DMS153 treated with DMSO at 0.1 percent for 48 hours (cell line): Measurements from ENCODE around the gene PACSIN2.
"Not testable (repeated sequence)": the region's sequence is repeated elsewhere in the genome, so short reads cannot be mapped to it uniquely, and the experiment has no call there.

Source experiments
- DNase-seq: peaks from one replicate; lab custom pipeline; 2025; ENCODE audit not compliant: unreplicated experiment; lab: John Stamatoyannopoulos, UW

PACSIN2 gene

GRCh38 chr22:43011079-43011478 lies 3.9 kb downstream of the PACSIN2 start:
- no peak for DNase-seq

GRCh38 chr22:43009444-43009843 lies 5.5 kb downstream of the PACSIN2 start:
- DNase-seq, result no peak

- no peak for DNase-seq
These were observed 6.0 kb downstream of the PACSIN2 start for GRCh38 chr22:43008921-43009320.

- DNase-seq, result no peak
These were observed 6.4 kb downstream of the PACSIN2 start for GRCh38 chr22:43008509-43008908.

GRCh38 chr22:43007519-43008102 lies 7.3 kb downstream of the PACSIN2 start:
- DNase-seq, result no peak

GRCh38 chr22:43006753-43007152 lies 8.2 kb downstream of the PACSIN2 start:
- DNase-seq, result no peak

GRCh38 chr22:43006016-43006505 lies 8.9 kb downstream of the PACSIN2 start:
- DNase-seq, result no peak

- DNase-seq, result no peak
These were observed 9.8 kb downstream of the PACSIN2 start for GRCh38 chr22:43005106-43005505.

- DNase-seq, result no peak
These were observed 10.4 kb downstream of the PACSIN2 start for GRCh38 chr22:43004362-43005035.

GRCh38 chr22:43002202-43002586 lies 12.8 kb downstream of the PACSIN2 start:
- no peak for DNase-seq

GRCh38 chr22:43001271-43002201 lies 13.4 kb downstream of the PACSIN2 start:
- no peak for DNase-seq

- no peak for DNase-seq
These were observed 14.3 kb downstream of the PACSIN2 start for GRCh38 chr22:43000441-43001175.

- DNase-seq, result no peak
These were observed 17.3 kb downstream of the PACSIN2 start for GRCh38 chr22:42997582-42998090.

GRCh38 chr22:42996646-42997365 lies 18.1 kb downstream of the PACSIN2 start:
- no peak for DNase-seq

- not testable (repeated sequence) for DNase-seq
These were observed 19.3 kb downstream of the PACSIN2 start for GRCh38 chr22:42995654-42996053.

GRCh38 chr22:42994917-42995562 lies 19.9 kb downstream of the PACSIN2 start:
- no peak for DNase-seq

- no peak for DNase-seq
These were observed 20.6 kb downstream of the PACSIN2 start for GRCh38 chr22:42994276-42994916.

- no peak for DNase-seq
These were observed 21.2 kb downstream of the PACSIN2 start for GRCh38 chr22:42993651-42994275.
